Thoracic aorta (tissue), 2 donors: ENCODE results near the gene COL8A1. TPM values are rescaled to one million over a fixed set of nuclear protein-coding genes. Genes with fewer than 3 reads are reported as not detected.

Experiments
- ATAC-seq: fragments of 150-250 bp; one replicate; pipeline ENCODE4 v1.8.0; 2017; ENCODE audit warnings: low read depth; ENCODE audit not compliant: insufficient number of reproducible peaks, low FRiP score
- DNase-seq: peaks from one replicate; pipeline ENCODE4 v3.0.0-alpha.2; 2020; ENCODE audit warnings: low spot score
- H3K27ac ChIP-seq, 2 donors: fragments of 200-600 bp; sonication (generic); 1 replicate in 1 of 2; 2 replicates in 1 of 2; pipeline ENCODE4 v1.5.1; 2016; ENCODE audit warnings: mild to moderate bottlenecking in 2 of 2, moderate library complexity in 2 of 2
- H3K27me3 ChIP-seq: fragments of 200-600 bp; sonication (generic); replicated peaks from 2 replicates; pipeline ENCODE4 v1.6.0; 2016; ENCODE audit warnings: mild to moderate bottlenecking; ENCODE audit not compliant: insufficient read depth
- H3K36me3 ChIP-seq: fragments of 200-600 bp; sonication (generic); one replicate; pipeline ENCODE4 v1.5.1; 2016
- H3K4me1 ChIP-seq, 2 donors: fragments of 200-600 bp; sonication (generic); 1 replicate in 1 of 2; 2 replicates in 1 of 2; pipeline versions ENCODE4 v1.5.1 to v1.6.0; 2016; ENCODE audit warnings: low read depth in 2 of 2, mild to moderate bottlenecking in 1 of 2; ENCODE audit not compliant: control insufficient read depth in 1 of 2
- H3K4me3 ChIP-seq: fragments of 200-600 bp; sonication (generic); 2 replicates; pipeline ENCODE4 v1.5.1; 2016; ENCODE audit warnings: mild to moderate bottlenecking
- H3K9me3 ChIP-seq: fragments of 200-600 bp; sonication (generic); 2 replicates; pipeline ENCODE4 v1.5.1; 2016
- CTCF ChIP-seq: fragments of 200-600 bp; sonication (generic); IDR thresholded peaks from one replicate; pipeline ENCODE4 v1.5.1; 2019; ENCODE audit warnings: antibody characterized with exemption
- total RNA-seq, 2 donors: library from RNA; depleted of rRNA; stranded (reverse); fragments of >200 nt; gene quantifications; one replicate each; pipeline versions ENCODE4 v1.1.0 to v1.2.3, GENCODE V29; 2016

The COL8A1 gene
- total RNA-seq, 2 donors from 2014 or later = 253 to 916 TPM

- TF ChIP-seq CTCF = no peak
- H3K36me3 ChIP-seq = no peaks in the 10 kb centered on the region
- H3K27me3 ChIP-seq = no peaks in the 10 kb centered on the region
- H3K9me3 ChIP-seq = no peaks in the 10 kb centered on the region
- DNase-seq (no peak), ATAC-seq (no peak)
- H3K4me3 ChIP-seq = no peak overlapping the region
- no peak overlapping the region for H3K27ac ChIP-seq
- no peaks in the 10 kb centered on the region for H3K4me1 ChIP-seq
Observed at GRCh38 chr3:99614768-99615167, 23.6 kb upstream of the COL8A1 start.

GRCh38 chr3:99620077-99620767 is 18.2 kb upstream of the COL8A1 start:
- no peak for TF ChIP-seq CTCF
- Histone ChIP-seq H3K27ac (no peak overlapping the region), H3K9me3 (no peaks in the 10 kb centered on the region), H3K4me1 (peaks cover 0 to 1% of the 10 kb centered on the region in 2 donors), H3K4me3 (no peak overlapping the region), H3K36me3 (no peaks in the 10 kb centered on the region), H3K27me3 (no peaks in the 10 kb centered on the region)
- DNase-seq (no peak), ATAC-seq (no peak)

- Histone ChIP-seq H3K27ac (no peak overlapping the region), H3K27me3 (no peaks in the 10 kb centered on the region), H3K9me3 (no peaks in the 10 kb centered on the region), H3K4me3 (no peak overlapping the region), H3K4me1 (peaks cover 0 to 9% of the 10 kb centered on the region in 2 donors), H3K36me3 (no peaks in the 10 kb centered on the region)
- ATAC-seq = no peak
- no peak for TF ChIP-seq CTCF
- no peak for DNase-seq
Observed at GRCh38 chr3:99620976-99621375, 17.4 kb upstream of the COL8A1 start.

- Histone ChIP-seq H3K4me1 (peaks cover 0 to 16% of the 10 kb centered on the region in 2 donors), H3K36me3 (no peaks in the 10 kb centered on the region), H3K27ac (no peak overlapping the region), H3K4me3 (no peak overlapping the region), H3K27me3 (no peaks in the 10 kb centered on the region), H3K9me3 (no peaks in the 10 kb centered on the region)
- no peak for TF ChIP-seq CTCF
- DNase-seq = no peak
- no peak for ATAC-seq
Observed at GRCh38 chr3:99624496-99625236, 13.7 kb upstream of the COL8A1 start.

GRCh38 chr3:99625237-99625622 is 13.2 kb upstream of the COL8A1 start:
- H3K27me3 ChIP-seq = no peaks in the 10 kb centered on the region
- H3K36me3 ChIP-seq = no peaks in the 10 kb centered on the region
- H3K4me1 ChIP-seq = peaks cover 0 to 16% of the 10 kb centered on the region in 2 donors
- ATAC-seq (no peak), DNase-seq (no peak)
- no peak overlapping the region for H3K27ac ChIP-seq
- no peak overlapping the region for H3K4me3 ChIP-seq
- no peak for TF ChIP-seq CTCF
- no peaks in the 10 kb centered on the region for H3K9me3 ChIP-seq
